Activated T-helper 1 cell treated with Interleukin-2 at 50 U/mL for 16 hours (primary cell): ENCODE measurements around the gene SRGAP2C.
"Not testable (repeated sequence)": the region's sequence is repeated elsewhere in the genome, so short reads cannot be mapped to it uniquely, and the experiment has no call there.

ENCODE experiments used
- DNase-seq: peaks from one replicate; pipeline ENCODE4 v3.0.0-alpha.2; 2020; ENCODE audit warnings: low read depth

Gene SRGAP2C

GRCh38 chr1:121385162-121385561, 200.4 kb downstream of the SRGAP2C start:
- DNase-seq, result not testable (repeated sequence)

- DNase-seq, result not testable (repeated sequence)
Observed at GRCh38 chr1:121385563-121386288, 201.0 kb downstream of the SRGAP2C start.

- DNase-seq, result not testable (repeated sequence)
Observed at GRCh38 chr1:121386319-121386948, 201.7 kb downstream of the SRGAP2C start.

GRCh38 chr1:121389895-121390560, 205.3 kb downstream of the SRGAP2C start:
- not testable (repeated sequence) for DNase-seq

GRCh38 chr1:121392130-121392529, 207.4 kb downstream of the SRGAP2C start:
- not testable (repeated sequence) for DNase-seq

- not testable (repeated sequence) for DNase-seq
Observed at GRCh38 chr1:121395718-121396201, 211.0 kb downstream of the SRGAP2C start.

- DNase-seq, result not testable (repeated sequence)
Observed at GRCh38 chr1:121396335-121397081, 211.7 kb downstream of the SRGAP2C start.

- DNase-seq, result not testable (repeated sequence)
Observed at GRCh38 chr1:121397101-121397500, 212.3 kb downstream of the SRGAP2C start.

- DNase-seq, result not testable (repeated sequence)
Observed at GRCh38 chr1:121399193-121399592, 214.4 kb downstream of the SRGAP2C start.

GRCh38 chr1:121400108-121400507, 215.3 kb downstream of the SRGAP2C start:
- not testable (repeated sequence) for DNase-seq

- DNase-seq, result not testable (repeated sequence)
Observed at GRCh38 chr1:121400541-121401310, 216.0 kb downstream of the SRGAP2C start.

GRCh38 chr1:121401375-121401955, 216.7 kb downstream of the SRGAP2C start:
- not testable (repeated sequence) for DNase-seq

- DNase-seq, result not testable (repeated sequence)
Observed at GRCh38 chr1:121403254-121403653, 218.5 kb downstream of the SRGAP2C start.

- DNase-seq, result no peak
Observed at GRCh38 chr1:121408354-121408753, 223.6 kb downstream of the SRGAP2C start.

GRCh38 chr1:121413821-121414220, 229.0 kb downstream of the SRGAP2C start:
- DNase-seq, result no peak

- no peak for DNase-seq
Observed at GRCh38 chr1:121414905-121415304, 230.1 kb downstream of the SRGAP2C start.

GRCh38 chr1:121417325-121417923, 232.6 kb downstream of the SRGAP2C start:
- no peak for DNase-seq

GRCh38 chr1:121418369-121419049, 233.7 kb downstream of the SRGAP2C start:
- no peak for DNase-seq

- not testable (repeated sequence) for DNase-seq
Observed at GRCh38 chr1:121419050-121419615, 234.4 kb downstream of the SRGAP2C start.
